OCI-LY7 (cell line): ENCODE data around the gene CRIP2. TPM values are rescaled to one million over a fixed set of nuclear protein-coding genes. Genes with fewer than 3 reads are reported as not detected.

Experiments used
- BruUV-seq: library from RNA; stranded (reverse); fragments of 400-500 nt; replicated peaks from 2 replicates; lab custom pipeline; 2021; lab: Mats Ljungman, UMichigan
- CTCF ChIA-PET: fragments of 300-600 bp; sonication (Branson Sonifier 250); formaldehyde crosslinking; loops from one replicate; lab custom pipeline; 2022; ENCODE audit warnings: antibody characterized with exemption; ENCODE audit not compliant: unreplicated experiment; lab: Charles Lee
- POLR2A ChIA-PET: fragments of 300-600 bp; sonication (Branson Sonifier 250); formaldehyde crosslinking; loops from one replicate; lab custom pipeline; 2022; ENCODE audit warnings: antibody characterized with exemption; lab: Charles Lee
- DNase-seq: peaks from one replicate; pipeline ENCODE4 v3.0.0-alpha.2; 2015; ENCODE audit warnings: low spot score
- H2AFZ ChIP-seq: fragments of 200-600 bp; sonication (generic), shearing (Covaris generic); 2 replicates; pipeline ENCODE4 v1.6.1; 2014; ENCODE audit warnings: mild to moderate bottlenecking, antibody characterized with exemption, low read length, moderate library complexity
- H3K27ac ChIP-seq: fragments of 200-600 bp; sonication (generic); 2 replicates; pipeline ENCODE4 v1.5.1; 2014; ENCODE audit warnings: mixed run types, low read depth, mild to moderate bottlenecking, moderate library complexity, low read length, inconsistent platforms; ENCODE audit not compliant: poor library complexity, severe bottlenecking
- H3K36me3 ChIP-seq: fragments of 200-600 bp; sonication (generic); 2 replicates; pipeline ENCODE4 v1.6.1; 2014; ENCODE audit warnings: mild to moderate bottlenecking, antibody characterized with exemption, low read length, moderate library complexity, mixed read lengths; ENCODE audit not compliant: insufficient read depth
- H3K4me1 ChIP-seq: fragments of 200-600 bp; sonication (generic); 2 replicates; pipeline ENCODE4 v1.5.1; 2014; ENCODE audit warnings: mild to moderate bottlenecking, low read length; ENCODE audit not compliant: insufficient read depth, poor library complexity, severe bottlenecking
- H3K4me2 ChIP-seq: fragments of 200-600 bp; sonication (generic); 2 replicates; pipeline ENCODE4 v1.6.1; 2014; ENCODE audit warnings: mild to moderate bottlenecking, low read length
- H3K4me3 ChIP-seq: fragments of 200-600 bp; sonication (generic); 2 replicates; pipeline ENCODE4 v1.5.1; 2014; ENCODE audit warnings: mild to moderate bottlenecking, low read depth, low read length; ENCODE audit not compliant: poor library complexity, severe bottlenecking
- H3K79me2 ChIP-seq: fragments of 200-600 bp; sonication (generic); 2 replicates; pipeline ENCODE4 v1.6.1; 2016; ENCODE audit warnings: low read depth, mild to moderate bottlenecking, low read length, moderate library complexity, mixed read lengths; ENCODE audit not compliant: insufficient read depth
- H3K9me2 ChIP-seq: fragments of 200-600 bp; sonication (generic); 2 replicates; pipeline ENCODE4 v1.6.1; 2016; ENCODE audit warnings: mild to moderate bottlenecking, low read length, mixed read lengths; ENCODE audit not compliant: insufficient read depth
- H3K9me3 ChIP-seq: fragments of 200-600 bp; sonication (generic); 2 replicates; pipeline ENCODE4 v1.6.1; 2014; ENCODE audit warnings: mild to moderate bottlenecking, mixed run types, low read length, mixed read lengths
- H4K20me1 ChIP-seq: fragments of 200-600 bp; sonication (generic); 2 replicates; pipeline ENCODE4 v1.6.1; 2014; ENCODE audit warnings: mild to moderate bottlenecking, antibody characterized with exemption, low read length, moderate library complexity, mixed read lengths; ENCODE audit not compliant: insufficient read depth
- CTCF ChIP-seq: fragments of 200-600 bp; sonication (generic); conservative IDR thresholded peaks from 2 replicates; pipeline ENCODE4 v1.5.1; 2014; ENCODE audit warnings: mild to moderate bottlenecking, antibody characterized with exemption, low read length, moderate library complexity, mixed read lengths
- EZH2phosphoT487 ChIP-seq: fragments of 200-600 bp; sonication (generic); IDR thresholded peaks from 2 replicates; pipeline ENCODE4 v1.6.1; 2018; ENCODE audit warnings: low read depth, borderline replicate concordance, mild to moderate bottlenecking, mixed run types, antibody characterized with exemption, low read length, moderate library complexity, mixed read lengths
- intact Hi-C: fragments of 100-400 bp; cut with micrococcal nuclease; formaldehyde crosslinking; loops from one replicate; pipeline ENCODE4 v1.10.0; 2022; ENCODE audit not compliant: unreplicated experiment
- total RNA-seq, 2 experiments: library from RNA; depleted of rRNA in 1 of 2; stranded (reverse); fragments of >200 nt in 1 of 2; shearing (Covaris generic) in 1 of 2; gene quantifications; 2 replicates each; pipeline ENCODE4 v1.2.3, GENCODE V29; 2014 to 2022

Gene CRIP2
- total RNA-seq, 2 experiments from 2014 or later: not detected

- no peaks in the 10 kb centered on the region for H4K20me1 ChIP-seq
- no peaks in the 10 kb centered on the region for H3K9me3 ChIP-seq
- no peak overlapping the region for H3K4me3 ChIP-seq
- H3K27ac ChIP-seq: no peak overlapping the region
- DNase-seq: no peak
- peaks cover 16% of the 10 kb centered on the region for H3K4me1 ChIP-seq
- H3K79me2 ChIP-seq: no peaks in the 10 kb centered on the region
- BruUV-seq: no TSS peak
- no peaks in the 10 kb centered on the region for H3K9me2 ChIP-seq
- H2AFZ ChIP-seq: no peak overlapping the region
- no peaks in the 10 kb centered on the region for H3K36me3 ChIP-seq
- intact Hi-C loops: no loop called here
- no peak overlapping the region for H3K4me2 ChIP-seq
- CTCF ChIA-PET: no interaction called here
- POLR2A ChIA-PET: no interaction called here
- TF ChIP-seq EZH2phosphoT487 (no peak), CTCF (no peak)
Observed at GRCh38 chr14:105476097-105476830, 1.6 kb downstream of the CRIP2 start.

- ChIA-PET CTCF (no interaction called here), POLR2A (no interaction called here)
- no peaks in the 10 kb centered on the region for H3K79me2 ChIP-seq
- no peak overlapping the region for H3K4me3 ChIP-seq
- peaks cover 23% of the 10 kb centered on the region for H3K4me1 ChIP-seq
- H3K4me2 ChIP-seq: no peak overlapping the region
- H3K27ac ChIP-seq: no peak overlapping the region
- no peak overlapping the region for H2AFZ ChIP-seq
- no peaks in the 10 kb centered on the region for H3K9me2 ChIP-seq
- no peaks in the 10 kb centered on the region for H4K20me1 ChIP-seq
- intact Hi-C loops: no loop called here
- H3K9me3 ChIP-seq: no peaks in the 10 kb centered on the region
- TF ChIP-seq EZH2phosphoT487: no peak
- no peak for TF ChIP-seq CTCF
- no peaks in the 10 kb centered on the region for H3K36me3 ChIP-seq
- no TSS peak for BruUV-seq
- no peak for DNase-seq
Observed at GRCh38 chr14:105476831-105477659, 2.4 kb downstream of the CRIP2 start.
